ENCODE measurements around the gene SPATA31C1.

- TF ChIP-seq, protein P1, sequence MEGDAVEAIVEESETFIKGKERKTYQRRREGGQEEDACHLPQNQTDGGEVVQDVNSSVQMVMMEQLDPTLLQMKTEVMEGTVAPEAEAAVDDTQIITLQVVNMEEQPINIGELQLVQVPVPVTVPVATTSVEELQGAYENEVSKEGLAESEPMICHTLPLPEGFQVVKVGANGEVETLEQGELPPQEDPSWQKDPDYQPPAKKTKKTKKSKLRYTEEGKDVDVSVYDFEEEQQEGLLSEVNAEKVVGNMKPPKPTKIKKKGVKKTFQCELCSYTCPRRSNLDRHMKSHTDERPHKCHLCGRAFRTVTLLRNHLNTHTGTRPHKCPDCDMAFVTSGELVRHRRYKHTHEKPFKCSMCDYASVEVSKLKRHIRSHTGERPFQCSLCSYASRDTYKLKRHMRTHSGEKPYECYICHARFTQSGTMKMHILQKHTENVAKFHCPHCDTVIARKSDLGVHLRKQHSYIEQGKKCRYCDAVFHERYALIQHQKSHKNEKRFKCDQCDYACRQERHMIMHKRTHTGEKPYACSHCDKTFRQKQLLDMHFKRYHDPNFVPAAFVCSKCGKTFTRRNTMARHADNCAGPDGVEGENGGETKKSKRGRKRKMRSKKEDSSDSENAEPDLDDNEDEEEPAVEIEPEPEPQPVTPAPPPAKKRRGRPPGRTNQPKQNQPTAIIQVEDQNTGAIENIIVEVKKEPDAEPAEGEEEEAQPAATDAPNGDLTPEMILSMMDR (IDR thresholded peaks at IDR 0.05; ENCODE audit: insufficient read depth, low read length, poor library complexity, severe bottlenecking) = no peak
- TF ChIP-seq EZH2phosphoT487 (conservative IDR thresholded peaks at IDR 0.05; ENCODE audit: low read length) = no peak
These were observed 29.3 kb upstream of the SPATA31C1 start for GRCh38 chr9:87888501-87888900.
